Pons (tissue), 1 donor: Measurements from ENCODE around the gene RAB28.

ENCODE experiments used
- DNase-seq: peaks from one replicate; pipeline ENCODE4 v3.0.0-alpha.2; 2016; ENCODE audit warnings: low spot score

The RAB28 gene

DNA sequence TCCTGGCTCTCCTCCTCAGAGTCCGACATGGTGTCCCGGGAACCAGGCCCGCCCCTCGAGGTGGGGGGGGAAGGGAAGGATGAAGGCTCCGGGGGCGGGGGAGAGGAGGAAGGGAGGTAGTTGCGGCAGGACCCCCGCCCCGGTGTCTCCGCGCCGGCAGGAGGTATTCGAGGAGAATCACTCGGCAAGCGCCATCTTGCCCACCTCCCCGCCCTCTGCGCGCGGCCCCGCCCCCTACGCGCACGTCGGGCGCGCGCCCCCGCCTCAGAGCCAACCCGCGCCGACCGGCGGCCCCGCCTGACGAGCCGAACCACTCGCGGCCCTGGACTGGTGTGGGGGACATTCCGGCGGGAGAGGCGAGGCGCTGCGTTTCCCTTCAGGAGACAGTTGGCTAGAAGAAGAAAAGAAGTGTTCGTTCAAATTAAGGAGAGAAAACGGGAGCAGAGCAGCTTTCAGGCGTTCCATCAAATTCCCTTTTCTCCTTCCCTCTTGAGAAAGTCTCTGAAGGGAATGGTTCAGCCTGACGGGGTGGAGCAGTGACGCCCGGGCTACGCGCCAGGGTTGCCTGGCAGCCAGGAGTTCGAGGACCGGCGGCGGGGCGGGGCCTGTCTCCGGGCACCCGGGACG lies at the start of gene RAB28:
Gene RAB28 (minus strand): TSS at position 219 of the 627 bp plus-strand sequence.
- peak; percentile 96 for DNase-seq

DNA sequence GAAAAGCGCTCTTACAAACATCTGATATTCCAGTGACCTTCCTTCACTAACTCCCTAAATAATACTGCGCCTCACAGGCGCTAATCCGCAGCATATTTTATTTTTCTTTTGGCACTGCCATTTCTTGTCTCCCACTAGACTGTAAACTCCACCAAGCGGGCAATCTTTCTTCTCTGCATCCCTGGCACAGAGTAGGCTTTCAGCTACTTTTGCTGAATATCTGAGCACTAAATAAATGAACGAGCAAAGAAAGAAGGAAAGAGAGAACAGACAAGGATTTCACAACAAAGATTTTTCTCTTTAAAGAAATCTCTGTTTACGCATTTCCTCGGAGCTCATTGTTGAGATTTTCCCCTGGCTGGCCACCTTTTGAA lies 47.5 kb upstream of the RAB28 start:
- DNase-seq: no peak

DNA sequence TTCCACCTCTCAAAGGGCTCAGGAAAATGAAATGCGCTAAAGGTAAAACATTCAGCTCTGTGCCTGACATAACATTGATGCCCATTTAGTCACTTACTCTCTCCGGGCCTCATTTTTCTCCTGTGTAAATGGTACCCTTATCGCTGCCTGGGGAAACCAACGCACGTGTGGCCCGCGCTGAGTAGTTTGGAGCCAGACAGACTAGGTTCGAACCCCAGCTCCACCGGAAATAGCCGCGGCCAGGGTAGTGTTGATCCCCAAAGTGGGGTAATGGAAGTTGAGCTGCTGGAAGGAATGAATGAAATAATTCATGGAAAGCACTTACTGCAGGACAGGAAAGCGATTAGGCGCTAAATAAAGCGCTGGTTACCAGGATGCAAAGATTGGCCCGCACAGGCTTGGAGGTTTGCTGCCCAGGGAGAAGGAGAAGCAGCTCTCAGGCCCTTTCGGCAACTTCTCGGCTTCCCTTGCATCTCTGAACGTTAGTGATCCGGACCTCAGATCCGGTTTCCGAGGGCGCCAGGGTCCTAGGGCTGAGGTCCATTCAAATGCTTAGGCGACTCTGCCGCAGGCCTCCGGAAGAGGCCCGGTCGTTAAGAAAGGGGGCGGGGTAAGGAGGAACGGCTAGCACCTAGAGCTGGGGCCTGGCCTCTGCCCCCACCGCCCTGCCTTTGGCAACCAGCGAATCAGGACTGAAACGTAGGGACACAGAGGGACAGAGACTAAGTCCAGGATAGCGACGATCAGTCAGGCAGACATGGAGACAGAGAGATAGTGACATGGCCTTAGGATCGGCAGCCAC lies 46.9 kb upstream of the RAB28 start:
- no peak for DNase-seq

DNA sequence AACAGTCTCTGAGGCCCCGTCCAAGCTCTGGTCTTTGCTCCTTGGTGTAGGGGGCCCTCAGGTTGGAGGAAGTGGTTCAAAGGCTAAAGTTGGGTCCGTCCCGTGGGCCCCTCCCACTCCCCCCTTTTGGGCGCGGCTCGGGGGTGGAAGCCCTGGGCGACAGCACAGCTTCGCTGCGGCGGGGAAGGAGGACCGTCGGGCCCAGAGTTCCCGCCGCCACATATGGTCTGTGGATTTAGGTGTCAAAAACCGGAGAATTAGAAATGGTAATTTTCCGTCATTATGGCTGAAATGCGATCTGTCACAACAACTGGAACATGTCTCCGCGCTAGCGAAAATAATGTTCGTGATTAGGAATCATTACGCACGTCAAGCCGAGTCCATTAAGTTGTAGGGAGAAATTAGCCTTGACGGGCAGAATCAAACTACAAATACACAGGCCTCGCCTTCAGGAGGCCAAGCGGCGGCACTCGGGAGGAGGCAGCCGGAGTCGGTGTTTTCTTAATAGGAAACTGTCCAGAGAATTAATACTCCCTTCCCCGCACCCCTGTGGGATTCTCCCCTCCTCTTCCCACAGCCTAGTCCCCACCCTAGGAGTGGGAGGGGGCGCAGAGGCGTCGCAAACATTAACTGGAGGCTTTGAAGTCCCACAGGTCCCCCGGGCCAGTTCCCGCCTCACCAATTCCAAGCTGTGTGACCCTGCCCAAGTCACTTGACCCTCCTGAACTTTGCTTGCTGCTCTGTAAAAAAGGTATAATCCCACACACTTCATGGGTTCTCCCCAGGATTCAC lies 45.2 kb upstream of the RAB28 start:
- no peak for DNase-seq

DNA sequence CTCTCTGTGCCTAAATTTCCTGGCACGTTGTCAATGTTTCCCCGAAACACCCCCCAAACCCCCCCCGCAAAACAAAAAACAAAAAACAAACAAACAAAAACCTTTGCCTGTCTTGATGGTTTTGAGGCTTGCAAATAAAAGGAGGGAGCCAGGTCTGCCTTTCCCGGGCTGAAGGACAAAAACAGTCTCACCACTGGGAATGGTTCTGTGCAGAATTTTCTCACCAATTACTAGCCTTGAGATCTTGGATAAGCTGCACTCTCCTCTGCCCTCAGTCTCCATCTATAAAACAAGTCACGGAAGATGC lies 44.6 kb upstream of the RAB28 start:
- DNase-seq: no peak

DNA sequence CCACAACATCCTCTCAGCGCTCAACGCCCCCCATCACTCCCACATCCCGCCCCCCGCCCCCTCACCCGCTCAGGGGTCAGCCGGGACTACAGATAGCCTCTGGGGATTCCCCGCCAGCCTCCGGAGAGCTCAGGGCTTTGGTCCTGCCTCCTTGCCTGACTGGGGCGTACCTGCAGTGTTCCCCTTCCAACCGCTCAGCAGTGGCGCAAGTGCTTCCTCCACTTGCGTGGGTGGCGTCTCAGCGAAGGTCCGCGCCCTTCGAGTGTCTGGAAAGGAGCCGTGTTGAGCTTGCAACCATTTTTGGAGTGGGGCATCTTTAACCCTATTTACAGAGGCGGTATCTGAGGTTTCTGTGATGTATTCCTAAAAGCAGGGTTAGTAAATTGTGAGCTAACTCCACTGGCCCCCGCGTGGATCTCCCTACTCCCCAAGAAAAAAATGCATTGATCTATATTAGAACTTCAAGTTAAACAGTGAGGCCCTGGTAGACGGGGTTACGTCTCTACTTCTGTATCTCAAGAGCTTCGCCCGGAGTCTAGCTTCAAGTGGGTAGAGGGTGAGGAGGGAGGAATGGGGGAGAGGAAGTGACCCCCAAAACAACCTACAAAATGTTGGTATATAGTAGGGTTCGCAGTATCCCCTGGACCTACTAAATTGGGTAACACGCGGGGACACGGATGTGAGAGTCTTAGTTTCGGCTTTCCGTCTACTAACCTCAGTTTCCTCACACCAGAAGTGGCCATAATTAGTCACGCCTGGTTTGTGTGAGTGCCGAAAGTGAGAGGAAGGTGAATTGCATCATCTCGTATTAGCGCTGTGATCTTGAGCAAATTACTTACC lies 44.1 kb upstream of the RAB28 start:
- DNase-seq: no peak

DNA sequence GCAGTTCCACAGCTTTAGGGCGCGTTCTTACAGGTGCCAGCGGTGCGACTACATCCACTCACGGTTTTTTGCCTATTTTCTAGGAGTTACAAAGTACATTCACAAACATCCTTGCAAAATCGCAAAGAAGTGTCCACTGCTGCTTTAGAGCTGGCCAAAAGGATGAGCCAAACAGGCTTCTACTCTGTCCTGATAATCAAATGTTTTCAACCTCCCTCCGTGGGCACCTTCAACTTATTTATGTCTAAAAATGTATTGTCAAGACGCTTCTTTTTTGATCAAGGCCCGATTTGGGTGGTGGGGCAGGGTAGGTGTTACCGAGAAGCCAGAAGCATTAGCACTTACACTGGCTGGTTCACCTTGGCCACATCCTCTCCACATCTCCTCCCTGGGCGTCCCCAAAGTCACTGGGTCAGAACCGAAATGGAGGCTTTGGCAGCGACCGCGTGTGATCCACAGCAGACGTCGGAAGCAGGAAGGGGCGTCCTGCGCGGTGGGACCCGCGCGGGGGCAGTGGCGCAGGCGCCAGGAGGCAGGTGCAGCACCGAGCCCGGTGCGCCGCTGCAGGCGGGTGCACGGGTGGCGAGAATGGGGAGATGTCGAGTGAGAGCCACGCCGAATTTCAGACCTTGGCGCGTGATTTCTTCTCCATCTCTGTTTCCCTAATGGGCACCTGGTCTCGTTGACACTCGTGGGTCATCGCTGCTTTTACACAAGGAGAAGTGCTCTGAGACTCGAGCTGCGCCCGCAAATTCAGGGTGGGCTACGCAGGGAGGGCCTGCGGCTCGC lies 43.2 kb upstream of the RAB28 start:
- no peak for DNase-seq

DNA sequence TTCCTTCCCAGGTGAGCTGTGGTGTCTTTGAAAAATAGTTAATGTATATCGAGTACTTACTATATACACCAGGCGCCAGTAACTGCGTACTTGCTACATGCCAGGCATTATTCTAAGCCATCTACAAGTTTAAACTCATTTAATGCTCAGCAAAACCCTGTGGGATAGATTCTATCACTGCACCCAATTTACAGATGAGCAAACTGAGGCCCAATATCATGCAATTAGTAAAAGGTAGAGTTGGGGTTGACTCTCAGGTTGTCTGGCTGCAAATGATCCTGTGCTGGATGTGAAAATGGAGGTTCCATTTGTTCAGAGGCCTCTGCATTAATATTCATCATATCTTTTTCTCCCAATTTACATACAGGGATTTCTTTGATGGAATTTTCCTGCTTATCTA lies 42.5 kb upstream of the RAB28 start:
- no peak for DNase-seq

DNA sequence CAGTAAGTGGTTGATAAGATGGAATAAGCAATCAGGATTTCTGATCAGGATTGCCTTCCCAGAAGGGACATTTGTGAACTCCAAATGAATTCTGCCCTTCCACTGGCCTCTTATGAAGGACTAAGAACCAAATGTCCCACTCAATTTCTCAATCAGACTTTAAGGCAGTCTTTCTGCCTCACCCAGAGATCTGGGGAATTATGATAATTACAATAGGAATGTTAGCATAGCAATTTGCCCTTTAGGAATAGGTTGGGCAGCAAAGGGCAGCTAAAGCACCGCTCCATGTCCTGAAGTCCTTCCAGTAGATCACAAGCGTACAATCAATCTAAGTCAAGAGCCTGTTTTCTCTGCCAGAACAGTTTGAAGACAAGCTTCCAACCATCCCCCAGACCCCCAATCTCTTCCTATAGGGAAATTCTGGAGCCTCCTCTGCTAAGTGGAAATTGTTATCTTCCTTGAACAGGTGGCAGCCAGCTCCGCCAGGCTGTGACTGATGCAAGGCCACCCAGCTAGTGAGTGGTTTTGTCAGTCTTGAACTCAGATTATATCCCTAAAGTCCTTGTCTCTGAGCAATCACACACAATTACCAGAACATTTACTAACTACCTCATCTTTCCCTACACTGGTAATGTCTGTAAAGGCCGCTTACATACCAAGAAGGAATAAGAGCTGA lies 41.6 kb upstream of the RAB28 start:
- no peak for DNase-seq

DNA sequence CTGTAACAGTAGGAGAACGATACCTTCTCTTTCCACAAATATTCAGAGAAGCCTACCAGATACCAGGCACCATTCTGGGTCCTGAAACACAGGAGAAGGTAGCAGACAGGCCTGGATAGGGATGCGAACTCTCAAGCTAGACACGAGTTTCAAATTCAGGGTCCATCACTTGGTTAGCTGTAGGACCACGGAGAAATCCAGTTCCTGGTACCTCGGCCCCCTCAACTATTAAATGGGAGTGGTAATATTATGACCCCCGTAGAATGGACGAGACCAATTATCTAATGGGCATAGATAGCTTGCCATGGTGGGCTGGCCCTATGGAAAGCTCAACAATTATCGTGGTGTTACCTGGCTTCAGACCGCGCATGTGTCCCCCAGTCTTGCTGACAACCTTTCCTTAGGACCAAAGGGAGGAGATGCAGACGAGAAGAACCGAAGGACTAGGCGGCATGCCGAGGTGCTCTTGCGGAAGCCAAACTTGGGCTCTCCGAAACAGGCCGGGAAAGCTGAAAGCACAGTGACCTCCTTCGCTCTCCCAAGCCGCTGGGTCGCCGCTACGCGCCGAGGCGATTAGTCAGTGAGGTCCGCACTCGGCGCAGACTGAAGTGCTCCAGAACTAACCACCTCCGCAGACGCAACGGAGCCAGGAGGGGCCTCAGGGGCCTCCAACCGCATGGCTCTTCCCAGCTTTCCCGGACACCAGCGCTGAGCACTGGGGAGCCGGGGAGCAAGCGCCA lies 40.5 kb upstream of the RAB28 start:
- DNase-seq: no peak

DNA sequence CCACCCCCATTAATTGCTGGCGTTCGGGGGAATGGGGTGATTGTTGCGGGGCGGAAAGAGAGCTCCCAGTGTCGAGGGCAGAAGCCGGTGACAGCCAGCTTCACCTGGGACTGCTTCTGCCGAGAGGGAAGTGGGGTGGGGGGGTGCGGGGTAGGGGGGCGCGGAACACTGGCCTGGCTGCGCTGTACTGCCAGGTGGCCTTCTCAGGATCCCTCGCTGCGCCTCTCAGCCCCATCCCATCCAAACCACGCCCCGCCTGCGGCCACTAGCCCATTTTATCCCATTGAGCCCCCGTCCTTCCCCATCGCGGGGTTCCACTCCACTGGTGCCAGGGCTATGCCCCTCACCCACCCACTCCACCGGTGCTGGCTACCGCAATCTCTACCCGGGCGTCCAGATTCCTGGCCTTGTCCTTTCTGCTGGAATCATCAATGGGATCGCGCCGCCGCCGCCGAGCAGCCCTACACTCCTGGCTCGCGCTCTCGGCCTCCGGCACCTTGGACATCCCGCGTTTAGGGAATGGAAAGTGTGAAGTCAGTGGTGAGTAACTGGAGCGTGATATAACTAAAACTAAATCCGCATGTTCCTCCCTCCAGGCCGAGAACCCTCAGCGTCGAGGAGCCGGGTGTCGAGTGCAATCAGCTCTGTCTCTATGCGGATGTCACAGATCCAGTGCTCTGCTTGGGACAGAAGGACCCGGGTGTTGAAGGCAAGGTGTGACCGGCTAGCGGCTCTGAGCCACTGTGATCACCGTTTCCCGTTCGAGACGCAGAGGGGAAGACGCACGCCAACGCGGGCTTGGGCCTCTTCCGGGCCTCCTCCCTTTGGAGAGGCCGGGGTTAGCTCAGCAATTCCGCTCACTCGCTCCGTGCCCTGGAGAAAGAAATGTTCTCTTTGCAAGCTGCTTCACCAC lies 39.7 kb upstream of the RAB28 start:
- DNase-seq: no peak

DNA sequence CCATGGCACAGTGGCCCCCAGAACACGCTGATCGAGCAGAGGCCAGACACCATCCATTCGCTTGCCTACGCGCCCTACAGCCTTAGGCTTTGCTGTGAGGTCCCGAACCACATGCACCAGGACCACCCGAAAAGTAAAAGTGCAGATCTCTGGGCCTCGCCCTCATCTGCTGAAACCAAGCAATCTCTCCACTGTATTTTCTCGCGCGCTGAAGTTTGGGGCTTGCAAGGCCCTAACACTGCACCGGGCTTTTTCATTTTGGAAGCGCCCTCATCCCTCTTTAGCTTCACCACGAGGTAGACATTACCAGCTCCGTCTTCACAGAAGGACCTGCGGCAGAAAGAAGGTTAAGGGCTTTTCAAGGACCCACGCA lies 39.0 kb upstream of the RAB28 start:
- DNase-seq: no peak

DNA sequence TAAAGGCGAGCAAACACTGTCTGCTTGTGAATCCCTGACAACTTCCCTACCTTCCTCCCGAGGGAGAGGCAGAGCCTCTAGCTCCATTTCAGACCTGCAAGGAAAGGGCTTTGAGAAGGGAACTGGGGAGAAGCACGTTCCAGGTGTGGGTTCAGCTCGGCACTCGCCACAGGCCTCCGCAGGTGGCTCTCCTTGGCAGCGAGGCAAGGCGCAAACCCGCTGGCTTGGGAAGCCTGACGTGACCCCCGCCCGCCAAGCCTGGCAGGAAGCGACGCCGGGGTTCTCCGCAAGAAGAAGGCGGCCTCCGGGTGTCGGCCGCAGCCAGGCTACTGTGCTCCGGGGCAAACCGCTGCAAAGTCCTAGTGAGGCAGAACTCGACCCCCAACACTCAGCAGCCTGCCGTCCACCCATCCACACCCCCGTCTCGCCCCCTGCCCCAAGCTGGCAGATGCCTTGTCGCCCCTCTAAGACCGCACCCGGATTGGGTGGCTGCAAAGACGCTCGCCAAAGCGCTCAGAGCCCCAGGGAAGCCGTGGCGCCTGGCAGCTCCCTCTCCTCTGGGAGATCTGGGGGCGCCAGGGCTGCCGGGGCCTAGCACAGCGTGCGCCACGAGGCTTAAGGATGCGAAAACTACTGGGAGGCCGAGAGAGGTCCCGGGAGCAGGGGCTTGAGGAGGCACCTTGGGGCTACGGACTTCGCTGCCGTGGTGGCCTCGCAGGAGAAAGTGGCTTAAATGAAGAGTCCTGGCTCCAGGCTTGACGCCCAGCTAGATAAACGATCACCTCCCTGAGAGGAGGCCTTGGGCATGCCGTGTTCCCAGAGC lies 38.4 kb upstream of the RAB28 start:
- DNase-seq: no peak

DNA sequence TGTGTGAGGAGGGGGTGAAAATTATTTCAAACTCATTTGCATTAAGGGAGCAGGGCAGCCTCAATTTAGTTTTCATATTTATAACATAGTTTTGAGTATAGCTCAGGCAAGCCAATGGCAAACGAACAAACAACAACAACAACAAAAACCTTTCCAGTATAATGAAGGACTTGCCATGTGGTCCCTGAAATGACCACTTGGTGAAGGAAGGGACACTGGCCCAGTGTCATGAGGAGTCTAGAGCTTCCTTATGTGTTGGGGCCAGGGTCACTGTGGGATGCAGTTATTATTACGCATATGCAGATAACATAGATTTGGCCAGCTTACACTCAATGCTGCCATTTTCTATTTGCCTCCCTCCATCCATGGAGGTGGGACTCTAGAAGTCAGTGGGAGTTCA lies 36.9 kb upstream of the RAB28 start:
- no peak for DNase-seq

DNA sequence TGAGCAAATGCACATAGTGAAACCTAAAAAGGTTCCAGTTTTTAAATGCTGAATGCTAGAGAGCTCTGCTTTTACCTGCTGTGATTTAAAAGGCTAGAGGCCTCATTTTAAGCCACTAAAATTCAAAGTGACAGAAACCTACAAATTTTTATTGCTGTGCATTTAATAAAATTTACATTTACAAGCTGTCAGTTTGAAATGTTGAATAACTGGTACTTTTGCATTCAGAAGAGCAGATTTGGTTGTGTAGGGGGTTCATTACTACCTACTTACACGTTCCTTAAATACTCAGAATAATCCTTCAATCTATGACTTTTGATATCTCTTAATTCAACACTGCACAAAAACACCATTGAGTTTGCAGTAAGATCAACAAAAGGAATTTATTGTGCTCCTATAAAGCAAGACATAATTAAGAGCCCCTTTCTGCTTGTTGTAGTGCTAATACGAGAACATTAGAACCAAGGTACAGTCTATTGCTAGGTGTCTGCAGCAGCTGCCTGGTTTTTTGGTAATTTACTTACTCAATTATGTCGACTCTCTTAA lies 32.2 kb upstream of the RAB28 start:
- DNase-seq: no peak

DNA sequence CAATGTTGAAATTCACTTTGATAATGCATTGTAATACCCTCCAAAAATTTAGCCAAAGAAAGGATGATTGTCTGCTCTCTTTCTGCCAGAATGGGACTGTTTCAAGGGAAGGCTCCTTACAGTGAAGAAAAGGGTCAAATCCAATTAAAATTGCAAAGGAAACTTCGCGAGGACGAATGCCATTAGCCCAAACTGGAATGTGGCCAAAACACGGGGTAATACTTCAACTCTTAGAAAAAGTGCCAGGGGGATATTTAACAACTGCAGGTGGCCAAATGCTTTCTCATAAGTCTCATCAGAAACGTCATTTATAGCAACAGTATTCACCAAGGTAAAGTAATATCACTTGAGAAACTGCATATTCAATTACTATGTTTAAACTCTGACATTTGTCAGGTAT lies 31.1 kb upstream of the RAB28 start:
- no peak for DNase-seq

DNA sequence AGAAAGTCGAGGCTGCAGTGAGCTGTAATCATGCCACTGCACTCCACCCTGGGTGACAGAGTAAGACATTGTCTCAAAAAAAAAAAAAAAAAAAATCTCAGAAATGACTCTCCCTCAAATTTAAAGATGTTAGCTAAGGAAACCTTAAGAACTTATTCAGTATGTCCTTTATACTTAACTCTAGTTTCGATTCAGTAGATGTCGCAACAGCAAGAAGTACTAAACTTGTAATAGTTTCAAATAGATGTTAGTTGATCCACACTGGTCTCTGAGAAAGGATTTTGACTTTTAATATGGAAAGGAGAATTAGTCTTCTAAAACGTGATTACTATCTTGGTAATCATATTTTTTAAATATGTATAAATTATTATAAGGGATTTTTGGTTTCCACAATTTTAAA lies 30.6 kb upstream of the RAB28 start:
- DNase-seq: no peak

DNA sequence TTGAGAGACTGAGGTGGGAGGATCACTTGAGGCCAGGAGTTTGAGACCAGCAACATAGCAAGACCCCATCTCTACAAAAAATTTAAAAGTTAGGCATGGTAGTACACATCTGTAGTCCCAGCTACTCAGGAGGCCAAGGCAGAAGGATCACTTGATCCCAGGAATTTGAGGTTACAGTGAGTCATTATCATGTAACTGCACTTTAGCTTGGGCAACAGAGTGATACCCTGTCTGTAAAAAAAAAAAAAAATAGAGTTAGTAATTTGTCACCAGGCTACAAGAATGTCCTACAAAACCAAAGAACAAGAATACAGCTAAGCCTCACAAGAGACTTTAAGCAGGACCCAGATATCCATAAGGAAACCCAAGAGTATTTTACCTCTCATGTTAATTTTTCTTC lies 27.0 kb upstream of the RAB28 start:
- no peak for DNase-seq
